G401.6 (cell line): ENCODE results near the gene NR1D1.

Experiments used
- FAIRE-seq: peaks from 2 replicates; lab custom pipeline; 2012; peaks lifted over from hg19 to GRCh38; lab: Jason Lieb, UNC

The NR1D1 gene

DNA sequence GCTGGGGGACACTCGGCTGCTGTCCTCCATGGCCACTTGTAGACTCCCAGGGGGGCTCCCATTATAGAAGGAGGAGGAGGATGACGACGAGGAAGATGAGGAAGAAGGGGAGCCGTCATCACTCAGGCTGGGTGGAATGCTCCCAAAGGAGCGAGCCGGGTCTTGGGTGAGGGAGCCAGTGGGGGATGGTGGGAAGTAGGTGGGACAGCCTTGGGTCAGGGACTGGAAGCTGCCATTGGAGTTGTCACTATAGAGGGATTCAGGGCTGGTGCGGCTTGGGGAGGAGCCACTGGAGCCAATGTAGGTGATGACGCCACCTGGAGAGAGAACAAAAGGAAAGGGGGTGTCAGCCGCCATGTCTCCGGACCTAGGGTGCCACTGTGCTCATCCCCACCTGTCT is 3.3 kb downstream of the NR1D1 start:
- FAIRE-seq, result no peak

- FAIRE-seq, result no peak
Measured at GRCh38 chr17:40095944-40096791, 4.2 kb downstream of the NR1D1 start.

DNA sequence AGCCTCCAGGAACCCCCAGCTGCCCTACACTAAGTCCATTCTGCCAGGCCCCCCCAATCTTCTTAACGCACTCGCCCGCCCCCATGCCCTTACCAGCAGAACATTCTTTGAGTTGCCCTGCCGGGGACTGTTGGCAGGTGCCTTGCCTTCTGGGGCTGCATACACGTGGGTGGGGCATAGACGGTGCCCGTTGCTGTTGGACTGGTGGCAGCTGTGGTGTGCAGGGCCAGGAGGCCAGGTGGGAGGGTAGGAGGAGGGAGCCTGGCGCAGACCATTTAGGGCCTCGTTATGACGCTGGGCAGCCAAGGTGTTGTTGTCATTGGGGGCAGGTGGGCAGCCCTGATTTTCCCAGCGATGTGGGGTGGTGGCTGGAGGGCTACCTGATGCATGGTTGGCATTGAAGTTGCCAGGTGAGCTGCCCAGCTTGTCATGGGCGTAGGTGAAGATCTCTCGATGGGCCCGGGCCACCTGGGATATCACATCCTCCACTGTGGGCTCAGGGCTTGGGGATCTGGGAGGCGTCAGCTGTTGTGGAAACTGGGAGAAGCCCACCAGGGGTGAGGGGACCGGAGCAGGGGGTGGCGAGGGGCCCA is 4.9 kb downstream of the NR1D1 start:
- no peak for FAIRE-seq

- no peak for FAIRE-seq
Measured at GRCh38 chr17:40094874-40095273, 5.5 kb downstream of the NR1D1 start.

- FAIRE-seq, result no peak
Measured at GRCh38 chr17:40093580-40094201, 6.7 kb downstream of the NR1D1 start.

DNA sequence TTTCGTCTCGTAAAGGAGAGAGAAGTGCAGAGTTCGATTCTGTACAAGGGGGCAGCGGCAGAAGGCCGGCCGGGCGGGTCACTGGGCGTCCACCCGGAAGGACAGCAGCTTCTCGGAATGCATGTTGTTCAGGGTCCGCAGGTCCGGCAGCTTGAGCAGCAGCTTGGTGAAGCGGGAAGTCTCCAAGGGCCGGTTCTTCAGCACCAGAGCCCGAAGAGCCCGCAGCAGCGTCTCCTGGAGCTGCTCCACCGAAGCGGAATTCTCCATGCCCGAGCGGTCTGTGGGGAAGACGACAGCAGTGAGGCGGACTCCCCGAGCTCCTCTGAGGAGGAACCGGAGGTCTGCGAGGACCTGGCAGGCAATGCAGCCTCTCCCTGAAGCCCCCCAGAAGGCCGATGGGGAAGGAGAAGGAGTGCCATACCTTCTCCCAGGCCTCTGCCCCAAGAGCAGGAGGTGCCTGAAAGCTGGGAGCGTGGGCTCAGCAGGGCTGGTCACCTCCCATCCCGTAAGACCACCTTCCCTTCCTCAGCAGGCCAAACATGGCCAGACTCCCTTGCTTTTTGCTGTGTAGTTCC is 7.3 kb downstream of the NR1D1 start:
- no peak for FAIRE-seq

GRCh38 chr17:40092581-40092980 is 7.8 kb downstream of the NR1D1 start:
- no peak for FAIRE-seq

DNA sequence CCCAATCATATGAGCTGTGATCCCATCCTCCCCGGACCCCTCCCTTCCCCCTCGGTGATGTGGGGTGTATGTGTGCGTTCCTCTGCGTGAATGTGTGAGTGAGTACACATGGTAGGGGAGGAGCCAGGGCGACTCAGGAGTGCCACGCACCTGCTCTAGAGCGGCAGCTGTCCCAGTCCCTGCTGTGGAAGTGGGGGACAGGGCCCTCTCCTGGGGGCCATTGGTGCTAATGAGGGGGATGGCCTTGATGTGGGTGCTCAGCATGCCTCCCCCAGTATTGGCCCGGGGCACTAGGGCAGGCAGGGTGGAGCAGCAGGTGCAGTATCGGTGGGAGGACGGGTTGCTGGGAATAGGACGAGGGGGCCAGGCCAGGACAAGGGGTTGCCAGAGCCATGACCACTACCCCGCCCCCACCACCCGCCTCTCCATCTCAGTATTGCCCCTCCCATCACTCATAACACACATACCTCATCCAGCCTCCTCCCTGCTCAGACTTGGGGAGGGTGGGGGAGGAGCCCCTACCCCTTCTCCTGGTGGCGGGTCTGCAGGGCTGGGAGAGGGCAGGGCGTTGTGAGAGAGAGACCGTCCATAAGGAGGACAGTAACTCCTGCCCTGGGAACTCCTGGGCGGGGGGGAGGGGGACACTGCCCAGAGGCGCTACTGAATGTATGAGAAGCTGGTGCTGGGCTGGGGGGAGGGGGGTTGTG is 8.5 kb downstream of the NR1D1 start:
- no peak for FAIRE-seq

- FAIRE-seq, result no peak
Measured at GRCh38 chr17:40090237-40091119, 9.9 kb downstream of the NR1D1 start.

GRCh38 chr17:40089077-40089895 is 11.1 kb downstream of the NR1D1 start:
- no peak for FAIRE-seq

- no peak for FAIRE-seq
Measured at GRCh38 chr17:40087903-40088718, 12.3 kb downstream of the NR1D1 start.

GRCh38 chr17:40087049-40087794 is 13.2 kb downstream of the NR1D1 start:
- no peak for FAIRE-seq

DNA sequence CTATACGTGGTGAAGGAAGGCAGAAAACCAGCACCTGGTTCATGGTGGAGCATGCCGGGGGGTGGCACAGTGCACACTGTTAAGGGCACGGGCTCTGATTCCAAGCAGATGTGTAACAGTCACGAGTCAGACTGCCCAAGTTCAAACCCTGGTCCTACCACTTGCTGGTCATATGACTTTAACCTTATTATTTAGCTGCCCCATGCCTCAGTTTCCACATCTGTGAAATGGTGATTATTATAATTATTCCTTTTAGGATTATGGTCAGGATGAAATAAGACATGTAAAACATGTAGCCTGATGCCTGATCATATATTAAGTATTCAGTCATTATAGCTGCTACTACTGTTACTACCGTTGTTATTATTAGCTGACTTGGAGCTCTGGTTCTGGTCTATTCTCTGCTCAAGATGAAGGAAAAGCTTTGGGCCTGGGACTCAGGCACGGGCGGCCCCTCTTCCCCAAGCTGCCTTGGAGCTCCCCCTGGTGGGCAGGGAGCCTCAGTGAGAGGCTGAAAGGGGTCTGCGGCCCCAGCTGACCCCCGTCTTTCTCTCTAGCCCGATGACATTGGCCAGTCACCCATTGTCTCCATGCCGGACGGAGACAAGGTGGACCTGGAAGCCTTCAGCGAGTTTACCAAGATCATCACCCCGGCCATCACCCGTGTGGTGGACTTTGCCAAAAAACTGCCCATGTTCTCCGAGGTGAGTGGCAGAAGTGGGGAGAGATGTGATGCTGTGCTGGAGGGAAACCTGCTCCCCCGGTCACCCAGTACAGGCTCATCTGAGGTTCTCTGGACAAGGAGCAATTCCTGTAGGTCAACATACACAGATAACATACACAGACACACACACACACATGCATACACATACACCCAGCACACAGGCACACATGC is 14.0 kb downstream of the NR1D1 start:
- FAIRE-seq, result no peak

GRCh38 chr17:40084477-40084876 is 15.9 kb downstream of the NR1D1 start:
- no peak for FAIRE-seq

DNA sequence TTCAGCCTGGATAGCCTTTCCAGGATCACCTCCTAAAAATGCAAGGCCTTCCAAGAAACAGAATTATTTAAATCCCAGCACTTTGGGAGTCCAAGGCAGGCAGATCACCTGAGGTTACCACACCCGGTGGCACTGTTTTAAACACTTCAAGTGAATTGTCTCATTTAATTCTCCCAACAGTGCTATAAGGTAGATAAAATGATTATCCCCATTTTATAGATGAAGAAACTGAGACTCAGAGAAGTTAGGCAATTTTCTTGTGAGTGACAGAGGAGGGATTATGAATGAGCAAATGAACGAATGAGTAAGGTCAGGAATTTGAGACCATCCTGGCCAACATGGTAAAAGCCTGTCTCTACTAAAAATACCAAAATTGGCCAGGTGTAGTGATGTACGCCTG is 20.8 kb downstream of the NR1D1 start:
- no peak for FAIRE-seq

- no peak for FAIRE-seq
Measured at GRCh38 chr17:40076591-40076990, 23.8 kb downstream of the NR1D1 start.

DNA sequence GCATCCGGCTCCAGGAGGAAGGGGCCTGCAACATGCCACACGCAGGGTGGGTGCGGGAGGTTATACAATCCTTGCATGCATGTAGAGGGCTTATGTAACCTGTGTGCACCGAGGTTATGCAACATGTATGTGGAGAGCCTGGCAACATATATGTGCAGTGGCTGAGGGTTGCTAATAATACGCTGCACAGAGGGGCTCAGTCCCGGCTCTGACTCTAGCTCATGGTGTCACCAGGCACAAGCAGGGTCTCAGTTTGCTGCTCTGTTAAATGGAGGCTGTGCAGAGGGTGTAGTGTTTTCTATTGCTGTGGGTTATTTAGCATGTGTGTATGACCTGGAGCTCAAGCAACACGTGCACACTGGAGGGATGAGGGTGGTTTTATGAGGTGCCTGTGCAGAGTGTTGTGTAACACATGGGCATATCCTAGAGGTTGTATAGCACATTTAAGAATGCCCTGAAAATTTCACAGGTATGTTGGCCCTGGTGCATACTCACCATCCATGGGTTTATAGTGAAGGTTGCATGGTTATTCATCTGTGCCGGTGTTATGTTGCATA is 24.4 kb downstream of the NR1D1 start:
- FAIRE-seq, result no peak
